Measurements from ENCODE around the gene CENPC. TPM values are rescaled to one million over a fixed set of nuclear protein-coding genes. Genes with fewer than 3 reads are reported as not detected.
"Not testable (repeated sequence)": the region's sequence is repeated elsewhere in the genome, so short reads cannot be mapped to it uniquely, and the experiment has no call there.

Gene CENPC
- total RNA-seq, 4 donors from 2014 or later: 33.2 to 49.4 (median 38.5) TPM

DNA sequence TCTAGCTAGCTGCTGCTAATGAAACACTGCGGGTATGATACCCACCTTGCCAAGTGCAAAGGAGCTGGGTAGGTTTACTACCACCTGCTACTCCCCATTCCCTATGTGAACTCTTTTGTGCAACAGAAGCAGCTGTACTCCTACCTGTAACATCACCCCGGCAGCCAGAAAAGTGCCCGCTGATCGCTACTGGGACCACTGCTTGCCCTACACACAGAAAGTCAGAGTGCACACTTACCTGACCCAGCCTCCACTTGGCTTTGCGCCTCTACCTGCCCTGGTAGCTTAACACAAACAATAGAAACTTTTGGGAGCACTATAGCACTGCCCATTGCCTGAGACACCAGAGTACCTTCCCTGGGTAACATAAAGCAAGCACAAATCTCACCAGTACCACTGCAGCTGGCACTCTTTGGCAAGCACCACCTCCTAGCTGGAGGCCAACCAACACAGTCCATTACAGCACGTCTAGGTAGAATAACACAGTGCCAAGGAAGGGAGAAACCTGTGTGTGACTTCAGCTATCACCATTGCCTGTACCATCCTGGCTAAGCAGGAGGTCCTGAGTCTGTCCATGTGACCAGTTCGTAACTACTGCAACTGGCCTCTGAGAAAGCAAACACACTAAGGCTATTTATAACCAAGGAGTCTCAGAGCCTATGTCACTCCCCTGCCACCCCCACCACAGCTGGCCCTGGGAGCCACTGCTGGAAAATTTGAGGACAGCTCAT is 80.1 kb downstream of the CENPC start:
- intact Hi-C loops (cut with DNase I): no loop called here
- H3K36me3 ChIP-seq: no peaks in the 10 kb centered on the region
- H3K4me1 ChIP-seq: no peaks in the 10 kb centered on the region
- no peaks in the 10 kb centered on the region for H3K27me3 ChIP-seq
- no peak overlapping the region for H3K4me3 ChIP-seq (replicated peaks in 1 of 3)
- no peak for TF ChIP-seq POLR2A (IDR thresholded peaks at IDR 0.05)
- 94 to 95% methylated on average over 7 of the region's 7 CpGs for WGBS, 2 donors
- DNase-seq: no peak
- no peak overlapping the region for H3K27ac ChIP-seq
- no peaks in the 10 kb centered on the region for H3K9me3 ChIP-seq

GRCh38 chr4:67460574-67460973 is 84.7 kb downstream of the CENPC start:
- no peak for DNase-seq
- WGBS, 2 donors: 95 to 97% methylated on average over 2 of the region's 2 CpGs
- no peaks in the 10 kb centered on the region for H3K9me3 ChIP-seq
- TF ChIP-seq POLR2A (IDR thresholded peaks at IDR 0.05) (no peak), CTCF (IDR thresholded peaks at IDR 0.05) (no peak)
- no peaks in the 10 kb centered on the region for H3K36me3 ChIP-seq
- H3K4me1 ChIP-seq: no peaks in the 10 kb centered on the region
- intact Hi-C loops (cut with DNase I): no loop called here
- no peak overlapping the region for H3K4me3 ChIP-seq (replicated peaks in 1 of 3)
- no peak overlapping the region for H3K27ac ChIP-seq
- H3K27me3 ChIP-seq: no peaks in the 10 kb centered on the region

GRCh38 chr4:67459164-67459563 is 86.1 kb downstream of the CENPC start:
- no peak overlapping the region for H3K4me3 ChIP-seq (replicated peaks in 1 of 3)
- intact Hi-C loops (cut with DNase I): no loop called here
- whole genome bisulfite sequencing, 2 donors: 78 to 89% methylated on average over 3 of the region's 3 CpGs
- no peaks in the 10 kb centered on the region for H3K9me3 ChIP-seq
- H3K27me3 ChIP-seq: no peaks in the 10 kb centered on the region
- H3K27ac ChIP-seq: no peak overlapping the region
- peaks cover 0 to 3% of the 10 kb centered on the region in 2 donors for H3K36me3 ChIP-seq
- TF ChIP-seq POLR2A (IDR thresholded peaks at IDR 0.05) (no peak), CTCF (IDR thresholded peaks at IDR 0.05) (no peak)
- no peaks in the 10 kb centered on the region for H3K4me1 ChIP-seq
- DNase-seq: no peak

- DNase-seq: no peak
- H3K36me3 ChIP-seq: peaks cover 0 to 3% of the 10 kb centered on the region in 2 donors
- WGBS, 2 donors: 75 to 87% methylated on average over 5 of the region's 5 CpGs
- no peaks in the 10 kb centered on the region for H3K9me3 ChIP-seq
- H3K27me3 ChIP-seq: no peaks in the 10 kb centered on the region
- H3K4me3 ChIP-seq (replicated peaks in 1 of 3): no peak overlapping the region
- H3K27ac ChIP-seq: no peak overlapping the region
- H3K4me1 ChIP-seq: no peaks in the 10 kb centered on the region
- intact Hi-C loops (cut with DNase I): no loop called here
- TF ChIP-seq CTCF (IDR thresholded peaks at IDR 0.05) (no peak), POLR2A (IDR thresholded peaks at IDR 0.05) (no peak)
These were observed 88.6 kb downstream of the CENPC start for GRCh38 chr4:67456577-67457196.

DNA sequence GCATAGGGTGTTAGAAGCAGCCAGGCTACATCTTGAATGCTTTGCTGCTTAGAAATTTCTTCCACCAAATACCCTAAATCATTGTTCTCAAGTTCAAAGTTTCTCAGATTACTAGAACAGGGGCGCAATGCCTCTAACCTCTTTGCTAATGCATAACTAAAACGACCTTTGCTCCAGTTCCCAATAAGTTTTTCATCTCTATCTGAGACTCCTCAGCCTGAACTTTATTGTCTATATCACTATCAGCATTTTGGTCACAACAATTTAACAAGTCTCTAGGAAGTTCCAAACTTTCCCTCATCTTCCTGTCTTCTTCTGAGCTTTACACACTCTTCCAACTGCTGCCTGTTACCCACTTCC is 92.5 kb downstream of the CENPC start:
- H3K4me3 ChIP-seq (replicated peaks in 1 of 3); H3K36me3 ChIP-seq; H3K9me3 ChIP-seq; intact Hi-C loops (cut with DNase I); H3K27me3 ChIP-seq; H3K27ac ChIP-seq; H3K4me1 ChIP-seq; DNase-seq: not testable (repeated sequence)
- WGBS, 2 donors: 88 to 94% methylated on average over 2 of the region's 2 CpGs

- Histone ChIP-seq H3K4me3 (replicated peaks in 1 of 3) (no peak overlapping the region), H3K27ac (no peak overlapping the region), H3K36me3 (peaks cover 0 to 3% of the 10 kb centered on the region in 2 donors), H3K4me1 (no peaks in the 10 kb centered on the region), H3K27me3 (no peaks in the 10 kb centered on the region), H3K9me3 (peaks cover 6% of the 10 kb centered on the region)
- WGBS, 2 donors: 88 to 90% methylated on average over 4 of the region's 4 CpGs
- TF ChIP-seq POLR2A (IDR thresholded peaks at IDR 0.05) (no peak), CTCF (IDR thresholded peaks at IDR 0.05) (no peak)
- DNase-seq: no peak
- intact Hi-C loops (cut with DNase I): no loop called here
These were observed 93.0 kb downstream of the CENPC start for GRCh38 chr4:67452100-67452845.
